HTR-8/SVneo (cell line): Measurements from ENCODE around the gene STK31.
"Not testable (repeated sequence)": the region's sequence is repeated elsewhere in the genome, so short reads cannot be mapped to it uniquely, and the experiment has no call there.

Experiments
- DNase-seq: peaks from one replicate; pipeline ENCODE4 v3.0.0; 2011; ENCODE audit warnings: low spot score, mixed read lengths; ENCODE audit not compliant: insufficient read length
- FAIRE-seq: peaks from 2 replicates; lab custom pipeline; 2011; peaks lifted over from hg19 to GRCh38; lab: Jason Lieb, UNC

The STK31 gene

DNA sequence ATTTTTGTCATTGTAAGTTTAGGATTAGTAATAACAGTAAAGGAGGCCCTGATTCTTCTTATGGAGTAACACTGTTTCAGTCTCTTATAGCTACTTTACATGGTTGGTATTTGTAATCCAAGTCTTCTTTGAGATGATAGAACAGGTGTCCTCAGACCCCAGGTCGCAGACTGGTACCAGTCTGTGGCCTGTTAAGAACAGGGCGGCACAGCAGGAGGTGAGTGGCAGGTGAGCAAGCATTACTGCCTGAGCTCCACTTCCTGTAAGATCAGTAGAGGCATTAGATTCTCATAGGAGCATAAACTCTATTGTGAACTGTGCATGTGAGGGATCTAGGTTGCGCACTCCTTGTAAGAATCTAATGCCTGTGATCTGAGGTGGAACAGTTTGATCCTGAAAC is 77.3 kb downstream of the STK31 start:
- DNase-seq = no peak
- FAIRE-seq = no peak

DNA sequence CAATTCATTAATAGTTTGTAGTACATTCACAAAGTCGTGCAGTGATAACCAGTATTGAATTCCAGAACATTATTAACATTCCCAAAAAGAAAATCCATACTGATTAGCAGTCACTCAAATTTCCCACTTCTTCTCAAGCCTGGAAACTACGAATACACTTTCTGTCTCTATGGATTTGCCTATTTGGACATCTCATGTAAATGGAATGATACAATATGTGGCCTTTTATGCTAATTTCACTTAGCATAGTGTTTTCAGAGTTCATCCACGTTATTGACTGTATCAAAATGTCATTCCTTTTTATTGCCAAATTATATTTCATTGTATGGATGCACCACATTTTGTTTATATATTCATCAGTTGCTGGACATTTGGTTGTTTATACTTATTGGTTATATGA is 78.8 kb downstream of the STK31 start:
- FAIRE-seq = no peak
- no peak for DNase-seq

- no peak for FAIRE-seq
- DNase-seq = no peak
Observed at GRCh38 chr7:23791721-23792120, 81.7 kb downstream of the STK31 start.

DNA sequence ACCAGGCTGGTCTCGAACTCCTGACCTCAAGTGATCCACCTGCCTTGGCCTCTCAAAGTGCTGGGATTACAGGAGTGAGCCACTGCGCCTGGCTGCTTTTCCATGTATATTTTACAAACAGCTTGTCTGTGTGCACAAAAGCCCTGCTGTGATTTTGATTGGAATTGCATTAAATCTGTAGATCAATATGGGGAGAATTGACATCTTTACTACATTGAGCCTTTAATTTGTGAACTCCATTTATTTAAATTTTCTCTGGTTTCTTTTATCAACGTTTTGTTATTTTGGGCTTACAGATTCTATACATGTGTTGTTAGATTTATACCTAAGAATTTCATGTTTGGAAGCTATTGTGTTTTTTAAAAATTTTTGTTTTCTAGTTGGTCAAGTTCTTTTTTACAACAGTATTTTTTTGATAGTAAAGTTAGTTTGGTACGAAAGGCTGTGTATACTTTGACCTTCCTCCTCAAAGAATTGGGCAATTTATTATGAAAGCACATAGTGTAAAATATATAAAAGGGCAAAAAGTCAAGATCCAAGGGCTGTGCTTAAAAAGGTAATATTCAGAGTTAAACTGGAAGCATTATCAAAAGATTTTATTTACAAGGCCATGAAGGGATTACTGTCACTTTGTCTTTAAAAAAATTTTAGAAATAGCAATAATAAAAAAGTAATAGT is 92.8 kb downstream of the STK31 start:
- DNase-seq (no peak), FAIRE-seq (no peak)

GRCh38 chr7:23804707-23805106 is 94.7 kb downstream of the STK31 start:
- DNase-seq (no peak), FAIRE-seq (no peak)

DNA sequence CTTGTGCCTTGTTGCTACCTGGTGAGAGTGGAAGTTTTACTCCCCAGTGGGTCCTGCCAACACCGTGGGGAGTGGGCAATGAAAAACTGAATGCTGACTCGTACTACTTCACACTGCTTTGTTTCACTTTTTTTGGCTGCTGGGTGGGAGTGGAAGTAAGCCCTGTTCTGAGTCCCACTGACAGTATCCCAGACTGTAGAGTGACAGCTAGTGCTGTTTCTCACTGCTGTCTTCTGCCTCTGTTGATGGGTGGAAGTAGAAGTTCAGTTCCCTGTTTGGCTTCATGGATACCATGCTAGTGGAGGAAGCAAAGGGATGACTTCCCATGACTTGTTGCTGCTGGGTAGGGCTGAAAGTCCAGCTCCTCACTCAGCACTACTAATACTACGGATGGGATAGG is 98.4 kb downstream of the STK31 start:
- no peak for DNase-seq
- no peak for FAIRE-seq

GRCh38 chr7:23810099-23810498 is 100.1 kb downstream of the STK31 start:
- FAIRE-seq = no peak

GRCh38 chr7:23811540-23811939 is 101.5 kb downstream of the STK31 start:
- FAIRE-seq (no peak), DNase-seq (no peak)

More at GRCh38 chr7:23810099-23810498, 100.1 kb downstream of the STK31 start:
- DNase-seq = no peak

- not testable (repeated sequence) for DNase-seq, FAIRE-seq
Observed at GRCh38 chr7:23828125-23828524, 118.1 kb downstream of the STK31 start.

DNA sequence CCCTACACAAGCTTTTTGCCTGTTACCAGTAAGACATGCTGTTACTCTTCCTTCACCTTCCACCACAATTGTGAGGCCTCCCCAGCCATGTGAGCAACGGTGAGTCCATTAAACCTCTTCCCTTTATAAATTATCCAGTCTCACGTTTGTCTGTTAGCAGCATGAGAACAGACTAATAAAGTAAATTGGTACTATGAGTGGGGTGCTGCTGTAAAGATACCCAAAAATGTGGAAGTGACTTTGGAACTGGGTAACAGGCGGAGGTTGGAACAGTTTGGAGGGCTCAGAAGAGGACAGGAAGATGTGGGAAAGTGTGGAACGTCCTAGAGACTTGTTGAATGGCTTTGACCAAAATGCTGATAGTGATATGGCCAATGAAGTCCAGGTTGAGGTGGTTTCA is 122.7 kb downstream of the STK31 start:
- not testable (repeated sequence) for DNase-seq, FAIRE-seq

DNA sequence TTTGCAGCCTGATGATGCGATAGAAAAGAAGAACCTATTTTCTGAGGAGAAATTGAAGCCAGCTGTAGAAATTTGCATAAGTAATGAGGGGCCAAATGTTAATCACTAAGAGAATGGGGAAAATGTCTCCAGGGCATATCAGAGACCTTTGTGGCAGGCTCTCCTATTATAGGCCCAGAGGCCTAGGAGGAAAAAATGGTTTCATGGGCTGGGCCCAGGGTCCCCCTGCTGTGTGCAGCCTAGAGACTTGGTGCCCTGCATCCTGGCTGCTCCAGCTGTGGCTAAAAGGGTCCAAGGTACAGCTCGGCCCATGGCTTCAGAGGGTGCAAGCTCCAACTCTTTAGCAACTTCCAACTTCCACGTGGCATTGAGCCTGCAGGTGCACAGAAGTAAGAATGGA is 123.4 kb downstream of the STK31 start:
- DNase-seq (no peak), FAIRE-seq (no peak)

GRCh38 chr7:23844837-23845236 is 134.8 kb downstream of the STK31 start:
- DNase-seq, FAIRE-seq: not testable (repeated sequence)

DNA sequence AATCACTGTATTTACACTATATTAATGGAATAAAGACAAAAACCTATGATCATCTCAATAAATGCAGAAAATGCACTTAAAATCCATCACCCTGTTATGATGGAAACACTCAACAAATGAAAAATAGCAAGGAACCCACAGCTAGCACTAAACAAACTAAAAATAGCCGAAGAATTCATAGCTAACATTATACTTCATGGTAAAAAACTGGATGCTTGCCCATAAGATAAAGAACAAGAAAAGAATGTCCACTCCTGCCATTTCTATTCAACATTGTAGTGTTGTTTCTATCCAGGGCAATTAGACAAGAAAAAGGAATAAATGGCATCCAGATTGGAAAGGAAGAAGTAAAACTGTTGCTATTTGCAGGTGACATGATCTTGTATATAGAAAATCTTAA is 142.1 kb downstream of the STK31 start:
- DNase-seq = no peak
- FAIRE-seq = no peak

- DNase-seq = no peak
- FAIRE-seq = no peak
Observed at GRCh38 chr7:23852988-23853387, 143.0 kb downstream of the STK31 start.

DNA sequence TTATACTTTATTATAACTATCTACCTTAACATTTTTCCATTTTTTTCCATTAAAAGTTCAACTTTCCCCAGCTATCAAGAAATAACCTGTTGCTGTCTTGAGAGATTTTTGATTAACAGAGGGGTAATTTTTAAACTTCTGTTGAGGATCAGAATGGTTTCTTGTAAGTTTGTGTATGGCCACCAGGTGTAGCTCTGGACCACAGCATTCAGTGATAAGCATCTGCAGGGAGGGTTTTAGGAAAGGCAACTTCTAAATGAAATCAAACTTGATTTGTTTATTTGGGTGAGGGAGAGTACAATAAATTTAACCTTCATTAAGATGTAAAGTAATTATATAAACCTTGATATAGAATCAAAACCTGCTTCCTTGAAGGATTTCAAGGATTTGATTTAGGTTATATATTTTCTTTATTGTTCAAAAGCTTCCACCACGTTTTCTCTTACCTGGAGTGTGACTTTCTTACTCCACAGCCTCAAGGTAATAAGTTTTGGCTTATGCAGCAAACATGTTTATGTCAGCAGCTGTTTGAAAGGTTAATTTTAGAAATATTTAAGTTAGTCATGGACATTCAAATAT is 153.3 kb downstream of the STK31 start:
- peak; percentile 42 for DNase-seq
- no peak for FAIRE-seq

GRCh38 chr7:23864973-23865372 is 155.0 kb downstream of the STK31 start:
- FAIRE-seq = no peak
- DNase-seq = peak; percentile 11

DNA sequence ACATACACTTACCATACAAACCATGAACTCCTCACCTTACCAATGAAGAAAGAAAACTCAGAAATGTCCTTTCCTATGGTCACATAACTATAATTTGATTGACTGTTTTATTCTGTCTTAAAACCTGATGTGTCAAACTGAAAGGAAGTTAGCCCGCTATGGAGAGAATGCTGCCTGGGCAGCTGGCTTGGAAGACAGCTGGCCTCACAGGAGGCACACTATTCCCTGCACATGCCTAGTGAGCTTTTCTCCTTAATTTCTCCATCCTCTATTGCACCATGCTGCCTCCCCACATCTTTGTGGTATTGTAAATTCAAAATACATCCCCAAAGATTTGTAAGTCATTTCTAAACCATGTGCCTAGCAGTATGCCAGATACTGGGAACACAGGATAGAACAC is 163.3 kb downstream of the STK31 start:
- FAIRE-seq (no peak), DNase-seq (no peak)

GRCh38 chr7:23876526-23876925 is 166.5 kb downstream of the STK31 start:
- not testable (repeated sequence) for DNase-seq, FAIRE-seq
